Sigmoid colon (tissue), 3 donors: ENCODE results near the gene MAD1L1.

ENCODE experiments used
- POLR2A ChIP-seq, 2 donors: fragments of 450-650 bp; IDR thresholded peaks; one replicate each; pipeline ENCODE4 v1.6.1; 2016; ENCODE audit warnings: antibody characterized with exemption in 2 of 2, mild to moderate bottlenecking in 2 of 2, moderate library complexity in 2 of 2
- TF ChIP-seq, protein P1 (sequence below), 4 experiments: fragments of 450-650 bp in 3 of 4; fragments of 200-600 bp in 1 of 4; IDR thresholded peaks; one replicate each; pipeline ENCODE4 v1.5.1; 2016 to 2019; ENCODE audit warnings: antibody characterized with exemption in 4 of 4, mild to moderate bottlenecking in 3 of 4, moderate library complexity in 2 of 4

DNA sequence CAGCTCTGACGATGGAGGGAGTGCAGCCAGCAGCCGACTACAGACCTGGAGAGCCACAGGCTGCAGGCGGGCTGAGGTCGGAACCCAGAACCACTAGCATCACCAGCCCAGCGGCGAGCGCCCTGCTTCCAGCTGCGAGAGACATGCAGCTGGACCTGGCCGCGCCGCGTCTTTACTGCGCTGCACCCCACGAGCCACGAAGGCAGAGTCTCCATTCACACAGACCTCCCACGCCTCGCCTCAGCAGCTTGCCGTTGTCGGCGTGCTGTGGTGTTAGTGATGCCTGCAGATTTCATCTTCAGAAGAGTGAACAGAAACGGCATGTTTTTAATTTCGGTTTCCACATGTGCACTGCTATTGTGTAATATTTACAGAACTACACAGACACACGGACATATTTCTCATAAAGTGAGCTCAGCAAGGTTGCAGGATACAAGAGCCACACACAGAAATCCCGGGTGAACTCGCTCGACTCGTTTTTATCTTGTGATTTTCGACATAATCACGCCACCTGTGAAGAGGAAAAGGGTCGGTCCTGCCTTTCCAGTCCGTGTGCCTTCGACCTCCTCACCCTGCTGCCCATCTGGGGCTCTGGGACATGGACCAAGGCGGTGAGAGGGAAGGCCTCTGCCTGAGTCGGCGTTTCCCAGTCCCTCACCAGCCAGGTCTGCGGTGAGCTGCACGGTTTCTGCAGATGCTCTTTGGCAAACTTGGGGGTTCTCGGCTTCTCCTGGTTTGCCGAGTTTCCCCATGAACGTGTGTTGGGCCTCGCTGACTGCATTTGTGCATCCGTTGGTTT, 310.5 kb downstream of the MAD1L1 start:
- no peak for TF ChIP-seq POLR2A (IDR thresholded peaks at IDR 0.05)
- TF ChIP-seq, protein P1, sequence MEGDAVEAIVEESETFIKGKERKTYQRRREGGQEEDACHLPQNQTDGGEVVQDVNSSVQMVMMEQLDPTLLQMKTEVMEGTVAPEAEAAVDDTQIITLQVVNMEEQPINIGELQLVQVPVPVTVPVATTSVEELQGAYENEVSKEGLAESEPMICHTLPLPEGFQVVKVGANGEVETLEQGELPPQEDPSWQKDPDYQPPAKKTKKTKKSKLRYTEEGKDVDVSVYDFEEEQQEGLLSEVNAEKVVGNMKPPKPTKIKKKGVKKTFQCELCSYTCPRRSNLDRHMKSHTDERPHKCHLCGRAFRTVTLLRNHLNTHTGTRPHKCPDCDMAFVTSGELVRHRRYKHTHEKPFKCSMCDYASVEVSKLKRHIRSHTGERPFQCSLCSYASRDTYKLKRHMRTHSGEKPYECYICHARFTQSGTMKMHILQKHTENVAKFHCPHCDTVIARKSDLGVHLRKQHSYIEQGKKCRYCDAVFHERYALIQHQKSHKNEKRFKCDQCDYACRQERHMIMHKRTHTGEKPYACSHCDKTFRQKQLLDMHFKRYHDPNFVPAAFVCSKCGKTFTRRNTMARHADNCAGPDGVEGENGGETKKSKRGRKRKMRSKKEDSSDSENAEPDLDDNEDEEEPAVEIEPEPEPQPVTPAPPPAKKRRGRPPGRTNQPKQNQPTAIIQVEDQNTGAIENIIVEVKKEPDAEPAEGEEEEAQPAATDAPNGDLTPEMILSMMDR (IDR thresholded peaks at IDR 0.05) = no peak
